NCI-H187 (cell line): ENCODE results near the gene SLC7A4.

ENCODE experiments used
- DNase-seq, 2 experiments: peaks; one replicate each; lab custom pipeline; 2025; lab: John Stamatoyannopoulos, UW

The SLC7A4 gene

GRCh38 chr22:20986365-20986764 is 46.0 kb downstream of the SLC7A4 start:
- no peak for DNase-seq

GRCh38 chr22:20985720-20986119 is 46.6 kb downstream of the SLC7A4 start:
- no peak for DNase-seq

- DNase-seq = no peak
These were observed 49.1 kb downstream of the SLC7A4 start for GRCh38 chr22:20983081-20983771.

- no peak for DNase-seq
These were observed 49.8 kb downstream of the SLC7A4 start for GRCh38 chr22:20982563-20982882.

GRCh38 chr22:20981787-20982562 is 50.4 kb downstream of the SLC7A4 start, which contains the start of gene LZTR1:
TSS of gene LZTR1 (plus strand) at chr22:20982297. CDS start at chr22:20982372, 75 bp downstream.
- peak; percentile 33 to 38 for DNase-seq

- no peak for DNase-seq
These were observed 51.2 kb downstream of the SLC7A4 start for GRCh38 chr22:20980938-20981722.

GRCh38 chr22:20980523-20980922 is 51.8 kb downstream of the SLC7A4 start:
- no peak for DNase-seq

- DNase-seq = no peak
These were observed 52.4 kb downstream of the SLC7A4 start for GRCh38 chr22:20979940-20980453.

GRCh38 chr22:20979243-20979809 is 53.0 kb downstream of the SLC7A4 start:
- no peak for DNase-seq
